HG03025 (cell line): ENCODE data around the gene LSM12.
"Not testable (repeated sequence)": the region's sequence is repeated elsewhere in the genome, so short reads cannot be mapped to it uniquely, and the experiment has no call there.

Source experiments
- ATAC-seq: cut with Tn5 transposase; IDR thresholded peaks from one replicate; pipeline ENCODE4 v1.9.1; 2021; ENCODE audit warnings: mild to moderate bottlenecking, moderate library complexity; ENCODE audit not compliant: unreplicated experiment, low FRiP score

LSM12 gene

GRCh38 chr17:44076716-44077594, 10.5 kb upstream of the LSM12 start:
- no peak for ATAC-seq

GRCh38 chr17:44075598-44076293, 9.3 kb upstream of the LSM12 start:
- no peak for ATAC-seq

GRCh38 chr17:44074911-44075285, 8.4 kb upstream of the LSM12 start:
- ATAC-seq: no peak

- no peak for ATAC-seq
These were observed 7.9 kb upstream of the LSM12 start for GRCh38 chr17:44074231-44074910.

GRCh38 chr17:44071772-44072171, 5.3 kb upstream of the LSM12 start:
- no peak for ATAC-seq

GRCh38 chr17:44071198-44071520, 4.7 kb upstream of the LSM12 start:
- no peak for ATAC-seq

GRCh38 chr17:44070455-44071197, 4.2 kb upstream of the LSM12 start, which contains the start of gene G6PC3:
Gene G6PC3 (plus strand): TSS chr17:44070735. CDS start chr17:44070966, 231 bp downstream.
- peak; percentile 57 for ATAC-seq

- ATAC-seq: no peak
These were observed 3.5 kb upstream of the LSM12 start for GRCh38 chr17:44069974-44070454.

GRCh38 chr17:44067545-44067940, 1.1 kb upstream of the LSM12 start:
- ATAC-seq: no peak

- no peak for ATAC-seq
These were observed 735 bp downstream of the LSM12 start for GRCh38 chr17:44065668-44066203.

- ATAC-seq: no peak
These were observed 2.5 kb downstream of the LSM12 start for GRCh38 chr17:44063704-44064639.

- no peak for ATAC-seq
These were observed 3.6 kb downstream of the LSM12 start for GRCh38 chr17:44062871-44063270.

GRCh38 chr17:44061446-44061845, 5.0 kb downstream of the LSM12 start:
- ATAC-seq: no peak

- no peak for ATAC-seq
These were observed 7.2 kb downstream of the LSM12 start for GRCh38 chr17:44059101-44059892.

GRCh38 chr17:44053125-44053872, 13.2 kb downstream of the LSM12 start:
- ATAC-seq: no peak

- no peak for ATAC-seq
These were observed 17.0 kb downstream of the LSM12 start for GRCh38 chr17:44049294-44050060.

GRCh38 chr17:44046893-44047292, 19.6 kb downstream of the LSM12 start:
- ATAC-seq: not testable (repeated sequence)
